HCT116 (cell line): ENCODE measurements around the gene PTPN12. TPM values are rescaled to one million over a fixed set of nuclear protein-coding genes. Genes with fewer than 3 reads are reported as not detected.
"Not testable (repeated sequence)": the region's sequence is repeated elsewhere in the genome, so short reads cannot be mapped to it uniquely, and the experiment has no call there.

Experiments
- ATAC-seq: fragments of 200-7000 bp; cut with Tn5 transposase; 2 replicates; pipeline ENCODE4 v1.9.1; 2020; ENCODE audit warnings: mild to moderate bottlenecking, moderate library complexity
- BruUV-seq: library from RNA; stranded (reverse); fragments of 400-500 nt; replicated peaks from 2 replicates; lab custom pipeline; 2021; lab: Mats Ljungman, UMichigan
- CTCF ChIA-PET: fragments of 300-600 bp; sonication (Branson Sonifier 250); formaldehyde crosslinking; loops from one replicate; lab custom pipeline; 2021; ENCODE audit warnings: antibody characterized with exemption; lab: Charles Lee
- POLR2A ChIA-PET: fragments of 300-600, 350-600 bp; sonication (Branson Sonifier 250); formaldehyde crosslinking; loops from one replicate; lab custom pipeline; 2021; ENCODE audit warnings: antibody characterized with exemption; lab: Charles Lee
- RAD21 ChIA-PET, 2 experiments: fragments of 300-600 bp; sonication (Branson Sonifier 250); formaldehyde crosslinking; loops; one replicate each; lab custom pipeline; 2023; ENCODE audit warnings: low total read pairs in 2 of 2; ENCODE audit not compliant: uncharacterized antibody in 2 of 2, unreplicated experiment in 2 of 2, low non-redundant PET in 1 of 2; lab: Charles Lee
- DNase-seq: peaks from one replicate; pipeline ENCODE4 v3.0.0-alpha.2; 2010; ENCODE audit warnings: low read depth, low spot score
- H2AFZ ChIP-seq: fragments of 200-600 bp; shearing (Covaris generic), sonication (generic); 2 replicates; pipeline ENCODE4 v1.6.1; 2017; ENCODE audit warnings: low read depth, mixed run types, mixed read lengths, antibody characterized with exemption, low read length; ENCODE audit not compliant: poor library complexity, severe bottlenecking
- H3K27ac ChIP-seq: 2 replicates; pipeline ENCODE4 v1.5.1; 2012; ENCODE audit warnings: low read depth, low read length
- H3K27me3 ChIP-seq: fragments of 200-600 bp; sonication (generic); 2 replicates; pipeline ENCODE4 v1.6.1; 2016; ENCODE audit warnings: mixed run types, low read length, mixed read lengths; ENCODE audit not compliant: insufficient read depth
- H3K36me3 ChIP-seq, 2 experiments: fragments of 200-500 bp in 1 of 2; fragments of 200-600 bp in 1 of 2; sonication (Bioruptor generic) in 1 of 2; sonication (generic) in 1 of 2; 2 replicates each; pipeline versions ENCODE4 v1.5.1 to v1.6.1; 2014 to 2016; ENCODE audit warnings: low read length in 2 of 2, inconsistent platforms in 1 of 2, mixed read lengths in 1 of 2, mixed run types in 1 of 2; ENCODE audit not compliant: insufficient read depth in 2 of 2, control insufficient read depth in 1 of 2
- H3K4me1 ChIP-seq, 2 experiments: fragments of 200-600 bp in 1 of 2; sonication (generic) in 1 of 2; 2 replicates each; pipeline versions ENCODE4 v1.5.1 to v1.6.1; 2012 to 2017; ENCODE audit warnings: low read length in 2 of 2, inconsistent platforms in 1 of 2, mild to moderate bottlenecking in 1 of 2, mixed read lengths in 1 of 2, mixed run types in 1 of 2, moderate library complexity in 1 of 2; ENCODE audit not compliant: insufficient read depth in 2 of 2, control insufficient read depth in 1 of 2
- H3K4me2 ChIP-seq: fragments of 200-600 bp; sonication (generic); 2 replicates; pipeline ENCODE4 v1.6.1; 2017; ENCODE audit warnings: mixed run types, low read length, mixed read lengths
- H3K4me3 ChIP-seq, 2 experiments: fragments of 200-600 bp in 1 of 2; sonication (generic) in 1 of 2; replicated peaks in 1 of 2; 2 replicates each; pipeline ENCODE4 v1.5.1; 2011 to 2016; ENCODE audit warnings: low read length in 2 of 2, control low read depth in 1 of 2, low read depth in 1 of 2, mild to moderate bottlenecking in 1 of 2, mixed read lengths in 1 of 2, mixed run types in 1 of 2
- H3K79me2 ChIP-seq: fragments of 200-600 bp; sonication (generic); 2 replicates; pipeline ENCODE4 v1.6.1; 2017; ENCODE audit warnings: mild to moderate bottlenecking, mixed run types, low read length, moderate library complexity, mixed read lengths; ENCODE audit not compliant: insufficient read depth
- H3K9ac ChIP-seq: fragments of 200-600 bp; sonication (generic); 2 replicates; pipeline ENCODE4 v1.6.1; 2016; ENCODE audit warnings: low read length, mixed read lengths
- H3K9me2 ChIP-seq: fragments of 200-600 bp; sonication (generic), shearing (Covaris generic); 2 replicates; pipeline ENCODE4 v1.6.1; 2017; ENCODE audit warnings: mixed run types, mild to moderate bottlenecking, moderate library complexity; ENCODE audit not compliant: insufficient read depth
- H3K9me3 ChIP-seq, 2 experiments: fragments of 200-500 bp in 1 of 2; fragments of 200-600 bp in 1 of 2; sonication (Bioruptor generic) in 1 of 2; sonication (generic) in 1 of 2; 2 replicates each; pipeline ENCODE4 v1.6.1; 2014 to 2017; ENCODE audit warnings: low read length in 2 of 2, mixed read lengths in 2 of 2, inconsistent platforms in 1 of 2, low read depth in 1 of 2, mild to moderate bottlenecking in 1 of 2, mixed run types in 1 of 2, moderate library complexity in 1 of 2; ENCODE audit not compliant: control insufficient read depth in 1 of 2, insufficient read depth in 1 of 2
- H4K20me1 ChIP-seq: fragments of 200-600 bp; sonication (generic), shearing (Covaris generic); 2 replicates; pipeline ENCODE4 v1.6.1; 2017; ENCODE audit warnings: mixed run types, mild to moderate bottlenecking, moderate library complexity; ENCODE audit not compliant: insufficient read depth
- EGR1 ChIP-seq: IDR thresholded peaks from 2 replicates; pipeline ENCODE4 v1.6.1; 2012; ENCODE audit warnings: low read depth
- ELF1 ChIP-seq: IDR thresholded peaks from 2 replicates; pipeline ENCODE4 v1.6.1; 2012; ENCODE audit warnings: low read depth, borderline replicate concordance
- EZH2 ChIP-seq: fragments of 200-600 bp; sonication (generic); IDR thresholded peaks from 2 replicates; pipeline ENCODE4 v1.6.1; 2017; ENCODE audit warnings: antibody characterized with exemption, mixed run types
- EZH2phosphoT487 ChIP-seq: fragments of 200-600 bp; IDR thresholded peaks from 2 replicates; pipeline ENCODE4 v1.6.1; 2018; ENCODE audit warnings: antibody characterized with exemption, borderline replicate concordance
- POLR2A ChIP-seq: IDR thresholded peaks from 2 replicates; pipeline ENCODE4 v1.7.0; 2011; ENCODE audit warnings: borderline replicate concordance; ENCODE audit not compliant: insufficient read depth, insufficient read length; ENCODE audit errors: extremely low read depth
- RAD21 ChIP-seq: IDR thresholded peaks from 2 replicates; pipeline ENCODE4 v1.6.1; 2012; ENCODE audit warnings: low read depth, mild to moderate bottlenecking
- SP1 ChIP-seq: IDR thresholded peaks from 2 replicates; pipeline ENCODE4 v1.6.1; 2012; ENCODE audit warnings: low read depth
- SRF ChIP-seq: IDR thresholded peaks from 2 replicates; pipeline ENCODE4 v1.6.1; 2012; ENCODE audit warnings: low read depth
- ZFX ChIP-seq: fragments of 450-650 bp; IDR thresholded peaks from 2 replicates; pipeline ENCODE4 v1.6.1; 2017
- intact Hi-C: fragments of 100-400 bp; cut with micrococcal nuclease; formaldehyde crosslinking; loops from 2 replicates; pipeline ENCODE4 v1.10.0; 2022
- total RNA-seq: library from RNA; stranded (reverse); gene quantifications from one replicate; pipeline ENCODE4 v1.2.1, GENCODE V29; 2021; ENCODE audit not compliant: unreplicated experiment
- TF ChIP-seq, protein P1 (sequence below): IDR thresholded peaks from 2 replicates; pipeline ENCODE4 v1.6.1; 2012

The PTPN12 gene
- total RNA-seq, 1 experiment from 2014 or later: 80.5 TPM

DNA sequence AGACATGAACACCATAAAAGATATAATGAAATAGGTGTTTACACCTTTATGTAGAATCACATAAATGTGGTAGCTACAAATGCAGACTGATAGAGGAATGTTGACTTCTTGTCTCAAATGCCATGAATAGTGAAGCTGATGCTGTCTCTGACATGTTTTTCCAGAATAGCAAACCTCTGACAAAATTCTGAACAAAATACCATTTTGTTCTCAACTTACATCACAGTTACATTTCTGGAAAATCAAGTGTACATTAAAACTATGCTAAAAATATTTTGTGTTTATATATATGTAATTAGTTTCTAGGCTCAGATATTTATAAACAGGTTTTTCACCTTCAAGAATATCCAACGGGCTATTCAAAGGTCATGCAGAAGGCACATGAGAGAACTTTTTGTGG is 16.8 kb upstream of the PTPN12 start:
- DNase-seq (no peak), ATAC-seq (no peak)
- no peaks in the 10 kb centered on the region for H3K4me1 ChIP-seq
- TF ChIP-seq EGR1 (no peak), RAD21 (no peak), ELF1 (no peak), SRF (no peak), POLR2A (no peak), EZH2phosphoT487 (no peak), SP1 (no peak), EZH2 (no peak), ZFX (no peak)
- TF ChIP-seq, protein P1, sequence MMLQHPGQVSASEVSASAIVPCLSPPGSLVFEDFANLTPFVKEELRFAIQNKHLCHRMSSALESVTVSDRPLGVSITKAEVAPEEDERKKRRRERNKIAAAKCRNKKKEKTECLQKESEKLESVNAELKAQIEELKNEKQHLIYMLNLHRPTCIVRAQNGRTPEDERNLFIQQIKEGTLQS: no peak
- no peaks in the 10 kb centered on the region for H3K27me3 ChIP-seq
- no peaks in the 10 kb centered on the region for H3K36me3 ChIP-seq
- ChIA-PET POLR2A (no interaction called here), RAD21 (no interaction called here), CTCF (no interaction called here)
- H3K4me3 ChIP-seq: no peak overlapping the region
- H4K20me1 ChIP-seq: no peaks in the 10 kb centered on the region
- H3K9ac ChIP-seq: no peak overlapping the region
- H3K27ac ChIP-seq: no peak overlapping the region
- no peak overlapping the region for H2AFZ ChIP-seq
- no peaks in the 10 kb centered on the region for H3K79me2 ChIP-seq
- no TSS peak for BruUV-seq
- intact Hi-C loops: no loop called here
- 0 out of 2 replicates have a peak, but pooled peaks cover 3% of the 10 kb centered on the region for H3K9me2 ChIP-seq
- H3K4me2 ChIP-seq: no peak overlapping the region
- H3K9me3 ChIP-seq: no peaks in the 10 kb centered on the region

- ATAC-seq, H3K4me1 ChIP-seq, H2AFZ ChIP-seq, H3K9ac ChIP-seq, H4K20me1 ChIP-seq, H3K4me3 ChIP-seq, H3K4me2 ChIP-seq, intact Hi-C loops, POLR2A ChIA-PET, H3K9me3 ChIP-seq, H3K36me3 ChIP-seq, H3K27ac ChIP-seq, H3K79me2 ChIP-seq, BruUV-seq, DNase-seq, H3K27me3 ChIP-seq, H3K9me2 ChIP-seq, CTCF ChIA-PET, RAD21 ChIA-PET: not testable (repeated sequence)
Observed at GRCh38 chr7:77521537-77521936, 15.6 kb upstream of the PTPN12 start.
